OCI-LY1 (cell line): ENCODE results near the gene TUB.

Source experiments
- H2AFZ ChIP-seq: fragments of 200-600 bp; sonication (generic), shearing (Covaris generic); 2 replicates; pipeline ENCODE4 v1.6.0; 2014; ENCODE audit warnings: antibody characterized with exemption, mild to moderate bottlenecking, low read length
- H3F3A ChIP-seq: fragments of 200-600 bp; sonication (generic), shearing (Covaris generic); 2 replicates; pipeline ENCODE4 v1.6.0; 2014; ENCODE audit warnings: mild to moderate bottlenecking, antibody characterized with exemption, low read length, moderate library complexity; ENCODE audit not compliant: insufficient read depth
- H3K27ac ChIP-seq: fragments of 200-600 bp; sonication (generic); 2 replicates; pipeline ENCODE4 v1.5.1; 2014; ENCODE audit warnings: low read length, mixed run types, mild to moderate bottlenecking, low read depth; ENCODE audit not compliant: poor library complexity, severe bottlenecking
- H3K27me3 ChIP-seq: fragments of 200-600 bp; sonication (generic); 2 replicates; pipeline ENCODE4 v1.6.0; 2014; ENCODE audit warnings: antibody characterized with exemption, mild to moderate bottlenecking, low read length, moderate library complexity; ENCODE audit not compliant: insufficient read depth
- H3K36me3 ChIP-seq: fragments of 200-600 bp; sonication (generic); 2 replicates; pipeline ENCODE4 v1.6.1; 2014; ENCODE audit warnings: mild to moderate bottlenecking, antibody characterized with exemption, low read length, moderate library complexity, mixed read lengths; ENCODE audit not compliant: insufficient read depth
- H3K4me1 ChIP-seq: fragments of 200-600 bp; sonication (generic); 2 replicates; pipeline ENCODE4 v1.5.1; 2014; ENCODE audit warnings: mild to moderate bottlenecking, low read length, moderate library complexity; ENCODE audit not compliant: insufficient read depth, severe bottlenecking
- H3K4me2 ChIP-seq: fragments of 200-600 bp; sonication (generic), shearing (Covaris generic); 2 replicates; pipeline ENCODE4 v1.6.1; 2014; ENCODE audit warnings: low read length
- H3K4me3 ChIP-seq: fragments of 200-600 bp; sonication (generic); 2 replicates; pipeline ENCODE4 v1.5.1; 2014; ENCODE audit warnings: low read length, low read depth, mild to moderate bottlenecking, mixed read lengths; ENCODE audit not compliant: poor library complexity, severe bottlenecking
- H3K79me2 ChIP-seq: fragments of 200-600 bp; shearing (Covaris generic); 2 replicates; pipeline ENCODE4 v1.6.1; 2016; ENCODE audit warnings: mixed run types, low read length, mixed read lengths; ENCODE audit not compliant: insufficient read depth
- H3K9ac ChIP-seq: fragments of 200-600 bp; sonication (generic), shearing (Covaris generic); 2 replicates; pipeline ENCODE4 v1.6.1; 2014; ENCODE audit warnings: mild to moderate bottlenecking, low read length, mixed read lengths
- H3K9me2 ChIP-seq: fragments of 200-600 bp; sonication (generic), shearing (Covaris generic); 2 replicates; pipeline ENCODE4 v1.6.1; 2014; ENCODE audit warnings: low read depth, mild to moderate bottlenecking, low read length, mixed read lengths
- H3K9me3 ChIP-seq: fragments of 200-600 bp; shearing (Covaris generic); 2 replicates; pipeline ENCODE4 v1.6.1; 2014; ENCODE audit warnings: low read length, mixed read lengths
- H4K20me1 ChIP-seq: fragments of 200-600 bp; sonication (generic), shearing (Covaris generic); 2 replicates; pipeline ENCODE4 v1.6.0; 2016; ENCODE audit warnings: mild to moderate bottlenecking, low read length; ENCODE audit not compliant: insufficient read depth
- EZH2 ChIP-seq: fragments of 200-600 bp; sonication (generic), shearing (Covaris generic); IDR thresholded peaks from 2 replicates; pipeline ENCODE4 v1.8.0; 2017; ENCODE audit warnings: borderline replicate concordance, mixed run types, mild to moderate bottlenecking, antibody characterized with exemption, low read length, moderate library complexity, mixed read lengths
- TF ChIP-seq, protein P1 (sequence below): fragments of 200-600 bp; sonication (generic), shearing (Covaris generic); IDR thresholded peaks from 2 replicates; pipeline ENCODE4 v1.5.1; 2017; ENCODE audit warnings: mild to moderate bottlenecking, antibody characterized with exemption, low read length, moderate library complexity, mixed read lengths

TUB gene

DNA sequence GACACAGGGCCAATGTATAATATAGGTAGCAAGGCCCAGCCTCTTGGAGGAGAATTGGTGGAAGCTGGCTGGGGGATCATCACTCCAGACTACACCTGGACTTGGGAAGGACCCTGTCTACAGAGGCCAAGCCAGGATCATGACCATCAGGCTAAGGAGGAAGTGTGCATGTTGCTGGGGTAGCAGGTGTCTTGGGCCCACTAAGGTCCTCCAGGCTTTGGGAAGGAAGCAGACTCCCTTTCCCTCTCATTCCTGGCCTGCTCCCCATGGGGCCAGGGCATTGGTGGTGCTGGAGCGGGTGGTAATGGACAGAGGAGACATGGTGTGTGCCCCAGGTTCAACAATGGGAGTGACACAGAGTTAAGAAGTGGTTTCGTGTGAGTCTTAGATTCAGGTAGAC is 16.0 kb upstream of the TUB start:
- no peaks in the 10 kb centered on the region for H3K79me2 ChIP-seq
- no peak overlapping the region for H3K9ac ChIP-seq

DNA sequence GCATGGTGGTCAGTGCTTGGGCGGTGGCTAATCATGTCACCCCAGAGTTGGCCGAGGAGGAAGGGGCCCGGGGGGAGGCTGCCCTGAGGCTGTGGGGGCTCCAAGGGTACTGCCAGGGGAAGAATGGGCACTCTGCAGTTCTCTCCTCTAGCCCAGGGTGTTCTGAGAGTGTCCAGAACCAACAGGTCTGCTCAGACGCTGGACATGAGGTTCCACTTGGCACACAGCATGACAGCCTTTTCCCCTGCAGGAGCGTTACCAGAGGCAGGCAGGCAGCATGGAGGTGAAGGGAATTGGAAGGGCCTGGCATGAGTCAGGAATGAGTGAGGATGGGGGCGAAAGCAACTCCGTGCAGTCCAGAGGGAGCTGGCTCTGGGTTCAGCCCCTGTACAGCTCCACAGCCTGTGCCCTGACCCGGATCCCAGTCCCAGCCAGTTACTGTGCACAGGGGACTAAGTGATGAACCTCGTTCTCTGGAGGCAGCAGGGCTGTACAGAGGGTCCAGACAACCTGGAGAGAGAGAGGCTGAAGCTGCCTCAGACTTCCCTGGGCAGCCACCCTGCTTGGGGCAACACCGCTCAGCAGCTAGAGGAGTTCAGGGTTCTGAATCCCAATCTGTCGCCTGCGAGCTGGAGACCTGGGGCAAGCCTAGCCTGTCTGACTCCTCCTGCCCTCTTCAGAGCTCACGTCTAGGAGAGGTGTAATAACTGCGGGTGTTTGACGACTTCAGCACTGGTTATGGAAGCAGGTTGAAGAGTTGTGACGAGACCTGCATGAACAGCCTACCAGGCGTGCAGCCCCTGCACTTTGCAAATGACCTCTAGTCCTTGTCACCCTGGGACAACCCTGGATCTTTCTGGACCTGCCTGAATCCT is 14.7 kb upstream of the TUB start:
- no peak overlapping the region for H2AFZ ChIP-seq
- H4K20me1 ChIP-seq = no peaks in the 10 kb centered on the region
- no peaks in the 10 kb centered on the region for H3F3A ChIP-seq
- H3K4me3 ChIP-seq = no peak overlapping the region
- H3K27me3 ChIP-seq = no peaks in the 10 kb centered on the region
- H3K79me2 ChIP-seq = no peaks in the 10 kb centered on the region
- no peaks in the 10 kb centered on the region for H3K36me3 ChIP-seq
- H3K9ac ChIP-seq = no peak overlapping the region
- TF ChIP-seq, protein P1, sequence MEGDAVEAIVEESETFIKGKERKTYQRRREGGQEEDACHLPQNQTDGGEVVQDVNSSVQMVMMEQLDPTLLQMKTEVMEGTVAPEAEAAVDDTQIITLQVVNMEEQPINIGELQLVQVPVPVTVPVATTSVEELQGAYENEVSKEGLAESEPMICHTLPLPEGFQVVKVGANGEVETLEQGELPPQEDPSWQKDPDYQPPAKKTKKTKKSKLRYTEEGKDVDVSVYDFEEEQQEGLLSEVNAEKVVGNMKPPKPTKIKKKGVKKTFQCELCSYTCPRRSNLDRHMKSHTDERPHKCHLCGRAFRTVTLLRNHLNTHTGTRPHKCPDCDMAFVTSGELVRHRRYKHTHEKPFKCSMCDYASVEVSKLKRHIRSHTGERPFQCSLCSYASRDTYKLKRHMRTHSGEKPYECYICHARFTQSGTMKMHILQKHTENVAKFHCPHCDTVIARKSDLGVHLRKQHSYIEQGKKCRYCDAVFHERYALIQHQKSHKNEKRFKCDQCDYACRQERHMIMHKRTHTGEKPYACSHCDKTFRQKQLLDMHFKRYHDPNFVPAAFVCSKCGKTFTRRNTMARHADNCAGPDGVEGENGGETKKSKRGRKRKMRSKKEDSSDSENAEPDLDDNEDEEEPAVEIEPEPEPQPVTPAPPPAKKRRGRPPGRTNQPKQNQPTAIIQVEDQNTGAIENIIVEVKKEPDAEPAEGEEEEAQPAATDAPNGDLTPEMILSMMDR = no peak
- TF ChIP-seq EZH2 = no peak
- H3K9me3 ChIP-seq = no peaks in the 10 kb centered on the region
- no peak overlapping the region for H3K4me2 ChIP-seq
- no peaks in the 10 kb centered on the region for H3K9me2 ChIP-seq
- no peak overlapping the region for H3K27ac ChIP-seq
- H3K4me1 ChIP-seq = no peaks in the 10 kb centered on the region

More for the DNA sequence above, 16.0 kb upstream of the TUB start:
- no peak overlapping the region for H3K4me2 ChIP-seq
- no peaks in the 10 kb centered on the region for H3K9me2 ChIP-seq
- no peaks in the 10 kb centered on the region for H3F3A ChIP-seq
- H3K4me1 ChIP-seq = no peaks in the 10 kb centered on the region
- no peaks in the 10 kb centered on the region for H3K9me3 ChIP-seq
- H3K4me3 ChIP-seq = no peak overlapping the region
- H2AFZ ChIP-seq = no peak overlapping the region
- no peaks in the 10 kb centered on the region for H3K27me3 ChIP-seq
- no peaks in the 10 kb centered on the region for H3K36me3 ChIP-seq
- TF ChIP-seq, protein P1 = no peak
- no peak for TF ChIP-seq EZH2
- H3K27ac ChIP-seq = no peak overlapping the region
- H4K20me1 ChIP-seq = no peaks in the 10 kb centered on the region

DNA sequence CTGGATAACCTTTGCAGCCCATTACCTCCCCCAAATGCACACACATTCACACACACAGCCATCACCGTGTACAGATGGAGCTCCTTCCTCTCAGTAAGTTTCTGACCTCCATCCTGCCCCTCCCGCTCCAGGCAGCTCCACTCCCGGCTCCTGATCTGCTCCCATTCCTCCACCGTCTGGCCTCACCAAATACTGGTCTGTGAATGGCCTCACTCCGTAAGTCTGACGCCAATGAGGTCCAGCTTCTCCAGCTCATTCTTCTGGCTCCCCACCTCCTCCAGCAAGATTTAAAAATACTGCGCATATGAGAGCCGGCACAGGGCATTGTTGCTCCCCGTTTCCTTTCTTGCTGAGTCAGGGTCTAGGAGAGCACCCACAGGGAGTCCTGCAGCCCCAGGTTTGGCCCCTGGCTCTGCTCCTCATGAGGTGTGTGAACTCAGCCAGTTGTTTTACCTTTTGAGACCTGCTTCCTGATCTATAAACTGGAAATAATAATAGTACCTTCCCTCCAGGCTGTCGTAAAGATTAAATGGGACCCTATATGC is 14.0 kb upstream of the TUB start:
- H3K79me2 ChIP-seq = no peaks in the 10 kb centered on the region
- H3K4me2 ChIP-seq = no peak overlapping the region
- no peaks in the 10 kb centered on the region for H3K9me2 ChIP-seq
- H3K4me3 ChIP-seq = no peak overlapping the region
- no peaks in the 10 kb centered on the region for H3K27me3 ChIP-seq
- no peaks in the 10 kb centered on the region for H3F3A ChIP-seq
- TF ChIP-seq EZH2 = no peak
- TF ChIP-seq, protein P1 = no peak
- no peaks in the 10 kb centered on the region for H4K20me1 ChIP-seq
- H2AFZ ChIP-seq = no peak overlapping the region
- no peaks in the 10 kb centered on the region for H3K36me3 ChIP-seq
- no peak overlapping the region for H3K27ac ChIP-seq
- H3K9ac ChIP-seq = no peak overlapping the region
- H3K4me1 ChIP-seq = no peaks in the 10 kb centered on the region
- no peaks in the 10 kb centered on the region for H3K9me3 ChIP-seq
